NCI-H748 (cell line): ENCODE measurements around the gene SCN7A.
"Not testable (repeated sequence)": the region's sequence is repeated elsewhere in the genome, so short reads cannot be mapped to it uniquely, and the experiment has no call there.

Experiments used
- DNase-seq: peaks from one replicate; lab custom pipeline; 2025; ENCODE audit not compliant: unreplicated experiment; lab: John Stamatoyannopoulos, UW

SCN7A gene

GRCh38 chr2:166360906-166361305 lies 133.1 kb downstream of the SCN7A start:
- DNase-seq, result no peak

DNA sequence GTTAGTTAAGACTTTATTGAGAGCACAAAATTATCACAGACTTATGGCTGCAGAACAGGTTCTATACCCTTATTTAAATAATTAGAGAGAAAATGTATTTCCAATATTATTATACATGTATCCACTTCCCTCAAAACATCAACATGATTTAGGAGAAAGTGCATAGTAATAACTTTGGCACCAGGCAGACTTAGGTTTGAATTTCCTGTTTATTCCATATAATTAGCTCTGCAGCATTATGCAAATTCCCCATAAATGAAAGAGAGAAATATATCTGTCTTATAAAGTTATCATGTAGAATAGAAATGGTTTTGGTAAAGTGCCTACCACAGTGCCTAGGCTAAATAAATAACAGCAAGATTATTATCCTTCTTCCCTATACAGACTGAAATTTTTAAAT lies 133.6 kb downstream of the SCN7A start:
- no peak for DNase-seq

- not testable (repeated sequence) for DNase-seq
Observed at GRCh38 chr2:166357950-166358321, 136.1 kb downstream of the SCN7A start.

GRCh38 chr2:166357068-166357949 lies 136.7 kb downstream of the SCN7A start:
- DNase-seq, result no peak
